ENCODE data around the gene TNNC2.

Gene TNNC2

DNA sequence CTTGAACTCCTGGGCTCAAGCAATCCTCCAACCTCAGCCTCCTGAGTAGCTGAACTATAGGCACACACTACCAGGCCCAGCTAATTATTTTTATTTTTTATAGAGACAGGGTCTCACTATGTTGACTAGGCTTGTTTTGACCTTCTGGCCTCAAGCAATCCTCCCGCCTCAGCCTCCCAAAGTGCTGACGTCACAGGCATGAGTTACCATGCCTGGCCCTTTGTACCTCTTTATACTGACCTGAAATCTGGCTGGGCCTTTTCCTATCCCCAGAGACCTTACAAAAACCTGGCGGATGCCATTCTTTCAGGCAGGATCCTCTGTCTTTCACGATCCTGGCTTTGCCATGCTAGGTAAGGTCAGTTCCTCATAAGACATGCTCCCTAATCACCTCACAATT lies 47.0 kb downstream of the TNNC2 start:
- DNase-seq (ENCODE audit: low read depth), result no peak

- no peak for DNase-seq (ENCODE audit: low read depth)
Measured at GRCh38 chr20:45779011-45779915, 47.8 kb downstream of the TNNC2 start.

- no peak for DNase-seq (ENCODE audit: low read depth)
Measured at GRCh38 chr20:45776931-45777330, 50.2 kb downstream of the TNNC2 start.

DNA sequence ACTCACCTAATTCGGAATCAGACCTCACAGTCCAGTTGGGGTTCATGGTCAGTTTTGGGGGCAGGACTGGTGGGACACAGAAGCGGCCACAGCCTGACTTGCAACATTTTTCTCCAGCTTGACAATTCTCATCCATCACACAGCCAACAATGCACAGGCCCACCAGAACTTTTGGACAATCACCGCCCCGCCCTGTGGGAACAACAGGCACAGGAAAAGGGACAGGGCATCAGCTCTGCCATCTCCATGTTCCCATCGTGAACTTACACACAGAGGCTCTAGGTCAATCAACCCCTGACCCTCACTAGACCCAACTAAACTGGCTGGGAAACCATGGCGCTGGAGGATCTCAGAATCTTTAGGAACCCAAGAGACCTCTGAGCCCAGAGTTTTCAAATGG lies 51.7 kb downstream of the TNNC2 start:
- no peak for DNase-seq (ENCODE audit: low read depth)

- DNase-seq (ENCODE audit: low read depth), result no peak
Measured at GRCh38 chr20:45774945-45775344, 52.2 kb downstream of the TNNC2 start.

Data from activated gamma-delta T cell treated with anti-CD3 and anti-CD28 coated beads, Interleukin-2, amount 50 U/mL, for 16 hours (primary cell).